ENCODE data around the gene FRMD4B.
"Not testable (repeated sequence)": the region's sequence is repeated elsewhere in the genome, so short reads cannot be mapped to it uniquely, and the experiment has no call there.

The FRMD4B gene

GRCh38 chr3:69283913-69284611, 101.8 kb downstream of the FRMD4B start:
- DNase-seq (ENCODE audit: low read depth) = no peak

- no peak for DNase-seq (ENCODE audit: low read depth)
These were observed 102.4 kb downstream of the FRMD4B start for GRCh38 chr3:69283496-69283895.

- DNase-seq (ENCODE audit: low read depth) = no peak
These were observed 103.7 kb downstream of the FRMD4B start for GRCh38 chr3:69282181-69282580.

- DNase-seq (ENCODE audit: low read depth) = not testable (repeated sequence)
These were observed 108.5 kb downstream of the FRMD4B start for GRCh38 chr3:69277403-69277802.

GRCh38 chr3:69276884-69277283, 109.0 kb downstream of the FRMD4B start:
- no peak for DNase-seq (ENCODE audit: low read depth)

- not testable (repeated sequence) for DNase-seq (ENCODE audit: low read depth)
These were observed 109.7 kb downstream of the FRMD4B start for GRCh38 chr3:69276191-69276590.

- DNase-seq (ENCODE audit: low read depth) = no peak
These were observed 112.0 kb downstream of the FRMD4B start for GRCh38 chr3:69273896-69274295.

- DNase-seq (ENCODE audit: low read depth) = no peak
These were observed 113.3 kb downstream of the FRMD4B start for GRCh38 chr3:69272556-69272955.

GRCh38 chr3:69271098-69271497, 114.8 kb downstream of the FRMD4B start:
- DNase-seq (ENCODE audit: low read depth) = no peak

- DNase-seq (ENCODE audit: low read depth) = no peak
These were observed 119.3 kb downstream of the FRMD4B start for GRCh38 chr3:69266585-69266984.

GRCh38 chr3:69266071-69266470, 119.8 kb downstream of the FRMD4B start:
- DNase-seq (ENCODE audit: low read depth) = not testable (repeated sequence)

- DNase-seq (ENCODE audit: low read depth) = not testable (repeated sequence)
These were observed 125.0 kb downstream of the FRMD4B start for GRCh38 chr3:69260843-69261405.

GRCh38 chr3:69260216-69260787, 125.6 kb downstream of the FRMD4B start:
- no peak for DNase-seq (ENCODE audit: low read depth)

- no peak for DNase-seq (ENCODE audit: low read depth)
These were observed 126.8 kb downstream of the FRMD4B start for GRCh38 chr3:69259125-69259524.

GRCh38 chr3:69255928-69256327, 130.0 kb downstream of the FRMD4B start:
- DNase-seq (ENCODE audit: low read depth) = no peak

GRCh38 chr3:69254351-69254750, 131.5 kb downstream of the FRMD4B start:
- no peak for DNase-seq (ENCODE audit: low read depth)

GRCh38 chr3:69252631-69253030, 133.3 kb downstream of the FRMD4B start:
- no peak for DNase-seq (ENCODE audit: low read depth)

GRCh38 chr3:69252141-69252540, 133.7 kb downstream of the FRMD4B start:
- no peak for DNase-seq (ENCODE audit: low read depth)

- no peak for DNase-seq (ENCODE audit: low read depth)
These were observed 134.6 kb downstream of the FRMD4B start for GRCh38 chr3:69251078-69251805.

- no peak for DNase-seq (ENCODE audit: low read depth)
These were observed 135.9 kb downstream of the FRMD4B start for GRCh38 chr3:69250014-69250413.

GRCh38 chr3:69249001-69249400, 136.9 kb downstream of the FRMD4B start:
- DNase-seq (ENCODE audit: low read depth) = no peak

GRCh38 chr3:69248436-69248835, 137.5 kb downstream of the FRMD4B start:
- no peak for DNase-seq (ENCODE audit: low read depth)

GRCh38 chr3:69246612-69247011, 139.3 kb downstream of the FRMD4B start:
- no peak for DNase-seq (ENCODE audit: low read depth)
